Astrocyte (in vitro differentiated cells and primary cell): Measurements from ENCODE around the gene HDAC11. TPM values are rescaled to one million over a fixed set of nuclear protein-coding genes. Genes with fewer than 3 reads are reported as not detected.

Experiments used
- total RNA-seq: library from RNA; stranded (reverse); gene quantifications from 2 replicates; pipeline ENCODE4 v1.2.1, GENCODE V29; 2021

Gene HDAC11
- total RNA-seq, 1 donor from 2014 or later, result 8.6 TPM

Other genes with a start within 250 kb of the HDAC11 start
- gene NUP210, start 60.0 kb upstream of the HDAC11 start, total RNA-seq, result 0.36 and 1.2 TPM in 2 replicates
- gene FBLN2, start 68.8 kb downstream of the HDAC11 start, total RNA-seq, result 36.6 and 57.3 TPM in 2 replicates